Lung (tissue), 12 donors: ENCODE measurements around the gene TOP2A. TPM values are rescaled to one million over a fixed set of nuclear protein-coding genes. Genes with fewer than 3 reads are reported as not detected.
"Not testable (repeated sequence)": the region's sequence is repeated elsewhere in the genome, so short reads cannot be mapped to it uniquely, and the experiment has no call there.

Source experiments
- ATAC-seq: fragments of 200-7000 bp; cut with Tn5 transposase; one replicate; pipeline ENCODE4 v1.9.1; 2020; ENCODE audit warnings: moderate number of reproducible peaks; ENCODE audit not compliant: insufficient read depth, low FRiP score
- DNase-seq, 3 donors: peaks; one replicate each; pipeline ENCODE4 v3.0.0-alpha.2; 2013 to 2017
- H3K27ac ChIP-seq, 2 donors: one replicate each; pipeline ENCODE4 v1.5.1; 2013; ENCODE audit warnings: mild to moderate bottlenecking in 2 of 2, moderate library complexity in 2 of 2, control low read depth in 1 of 2, inconsistent platforms in 1 of 2, low read depth in 1 of 2, low read length in 1 of 2
- H3K27me3 ChIP-seq, 3 donors: one replicate each; pipeline ENCODE4 v1.5.1; 2013; ENCODE audit warnings: low read length in 2 of 3; ENCODE audit not compliant: control insufficient read depth in 3 of 3, insufficient read depth in 3 of 3
- H3K36me3 ChIP-seq, 4 donors: one replicate each; pipeline ENCODE4 v1.5.1; 2013; ENCODE audit warnings: low read length in 4 of 4, mild to moderate bottlenecking in 1 of 4, moderate library complexity in 1 of 4; ENCODE audit not compliant: control insufficient read depth in 4 of 4, insufficient read depth in 4 of 4
- H3K4me1 ChIP-seq, 5 donors: one replicate each; pipeline ENCODE4 v1.5.1; 2013; ENCODE audit warnings: low read length in 5 of 5, mild to moderate bottlenecking in 2 of 5, moderate library complexity in 1 of 5; ENCODE audit not compliant: control insufficient read depth in 5 of 5, insufficient read depth in 5 of 5
- H3K4me3 ChIP-seq: one replicate; pipeline ENCODE4 v1.5.1; 2013; ENCODE audit warnings: mild to moderate bottlenecking, control low read depth, moderate library complexity
- H3K9ac ChIP-seq, 2 donors: one replicate each; pipeline ENCODE4 v1.5.1; 2013; ENCODE audit warnings: low read length in 2 of 2, control low read depth in 1 of 2; ENCODE audit not compliant: insufficient read depth in 1 of 2
- H3K9me3 ChIP-seq, 4 donors: one replicate each; pipeline ENCODE4 v1.5.1; 2013; ENCODE audit warnings: low read length in 3 of 4, mild to moderate bottlenecking in 1 of 4, moderate library complexity in 1 of 4; ENCODE audit not compliant: control insufficient read depth in 4 of 4, insufficient read depth in 3 of 4
- CTCF ChIP-seq: IDR thresholded peaks from 2 replicates; pipeline ENCODE4 v1.5.1; 2012; ENCODE audit warnings: mild to moderate bottlenecking; ENCODE audit errors: control extremely low read depth, extremely low read depth
- WGBS, 2 donors: extraction: QIAGEN DNeasy Blood & Tissue Kit; methylation state at CpG; one replicate each; pipeline ENCODE4 v1.1.7; 2013; 5-methylcytosine and 5-hydroxymethylcytosine counted together
- polyA plus RNA-seq, 2 donors: library from polyadenylated mRNA; stranded (reverse); fragments of 200-250 nt; gene quantifications; one replicate each; pipeline ENCODE4 v1.2.1, GENCODE V29; 2013
- total RNA-seq, 2 donors: library from RNA; depleted of rRNA in 1 of 2; stranded (reverse); fragments of >200 nt in 1 of 2; gene quantifications; one replicate each; pipeline ENCODE4 v1.2.1, GENCODE V29; 2014 to 2021
- donor health status: control.
- donor health status: control.
- donor health status: Bipolar disorder and iron deficiency.
- donor health status: healthy.
- donor health status: DM: yes; HTN: yes; CAD: no.

TOP2A gene
- total and polyA plus RNA-seq, 4 donors: 2.6 to 21.6 (median 9.6) TPM

- H3K9me3 ChIP-seq: no peaks in the 10 kb centered on the region
- ATAC-seq (no peak), DNase-seq (no peak)
- no peak overlapping the region for H3K9ac ChIP-seq
- TF ChIP-seq CTCF: no peak
- no peak overlapping the region for H3K27ac ChIP-seq
- H3K27me3 ChIP-seq: no peaks in the 10 kb centered on the region
- peaks cover 0 to 12% (median 0%) of the 10 kb centered on the region in 4 donors for H3K36me3 ChIP-seq
- no peak overlapping the region for H3K4me3 ChIP-seq
- H3K4me1 ChIP-seq: peaks cover 0 to 23% (median 0%) of the 10 kb centered on the region in 5 donors
These were observed 4.8 kb downstream of the TOP2A start for GRCh38 chr17:40412880-40413279.

GRCh38 chr17:40411821-40412220 is 5.9 kb downstream of the TOP2A start:
- DNase-seq (no peak), ATAC-seq (no peak)
- no peak overlapping the region for H3K27ac ChIP-seq
- H3K4me3 ChIP-seq: no peak overlapping the region
- peaks cover 0 to 12% (median 0%) of the 10 kb centered on the region in 4 donors for H3K36me3 ChIP-seq
- no peak overlapping the region for H3K9ac ChIP-seq
- H3K27me3 ChIP-seq: no peaks in the 10 kb centered on the region
- H3K9me3 ChIP-seq: no peaks in the 10 kb centered on the region
- peaks cover 0 to 18% (median 0%) of the 10 kb centered on the region in 5 donors for H3K4me1 ChIP-seq
- no peak for TF ChIP-seq CTCF
- 95 to 97% methylated on average over 4 of the region's 4 CpGs for WGBS, 2 donors

DNA sequence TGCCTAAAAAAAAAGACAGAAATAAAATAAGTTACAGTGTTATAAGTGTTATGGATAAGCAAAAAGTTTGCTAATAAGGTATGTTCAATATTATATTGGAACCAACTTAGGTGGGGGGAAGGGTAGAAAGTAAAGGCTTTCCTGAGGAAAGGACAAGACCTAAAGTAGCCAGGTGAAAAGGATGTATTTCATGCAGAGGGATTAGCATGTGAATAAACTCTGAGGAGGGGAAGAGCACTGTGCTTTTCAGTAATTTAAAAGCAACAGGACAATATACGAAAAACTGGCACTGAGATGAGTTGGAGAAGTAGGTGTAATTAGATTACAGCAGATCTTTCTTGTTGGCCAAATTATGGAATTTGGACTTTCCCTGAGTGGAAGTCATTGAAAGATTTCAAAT is 7.6 kb downstream of the TOP2A start:
- Histone ChIP-seq H3K9me3 (no peaks in the 10 kb centered on the region), H3K9ac (no peak overlapping the region), H3K4me3 (no peak overlapping the region), H3K27ac (no peak overlapping the region), H3K4me1 (peaks cover 0 to under 1% (median 0%) of the 10 kb centered on the region in 5 donors), H3K36me3 (peaks cover 0 to 12% (median 1%) of the 10 kb centered on the region in 4 donors), H3K27me3 (no peaks in the 10 kb centered on the region)
- no peak for TF ChIP-seq CTCF
- 93 to 100% methylated on average over 1 of the region's 1 CpG for WGBS, 2 donors
- no peak for DNase-seq
- no peak for ATAC-seq

GRCh38 chr17:40409540-40409939 is 8.2 kb downstream of the TOP2A start:
- not testable (repeated sequence) for H3K9ac ChIP-seq, DNase-seq, H3K9me3 ChIP-seq, H3K27ac ChIP-seq, H3K4me1 ChIP-seq, H3K4me3 ChIP-seq, H3K27me3 ChIP-seq, ATAC-seq
- WGBS, 2 donors: 95 to 96% methylated on average over 4 of the region's 4 CpGs
- H3K36me3 ChIP-seq: peaks cover 0 to 12% (median 1%) of the 10 kb centered on the region in 4 donors
